Endothelial cell (in vitro differentiated cells): ENCODE results near the gene GJD4. TPM values are rescaled to one million over a fixed set of nuclear protein-coding genes. Genes with fewer than 3 reads are reported as not detected.

ENCODE experiments used
- DNase-seq: peaks from one replicate; pipeline ENCODE4 v3.0.0; 2021; ENCODE audit warnings: low spot score
- H3K27ac Mint-ChIP-seq: one replicate; pipeline ENCODE4 v1.8.0; 2021; ENCODE audit warnings: mixed read lengths, inconsistent platforms; ENCODE audit not compliant: unreplicated experiment
- H3K27me3 Mint-ChIP-seq: one replicate; pipeline ENCODE4 v1.8.0; 2021; ENCODE audit warnings: mild to moderate bottlenecking, moderate library complexity, mixed read lengths, inconsistent platforms; ENCODE audit not compliant: unreplicated experiment
- H3K36me3 Mint-ChIP-seq: one replicate; pipeline ENCODE4 v1.8.0; 2021; ENCODE audit warnings: mild to moderate bottlenecking, low read depth, mixed read lengths, inconsistent platforms; ENCODE audit not compliant: unreplicated experiment
- H3K4me1 Mint-ChIP-seq: one replicate; pipeline ENCODE4 v1.8.0; 2021; ENCODE audit warnings: mild to moderate bottlenecking, mixed read lengths, inconsistent platforms; ENCODE audit not compliant: unreplicated experiment
- H3K4me3 Mint-ChIP-seq: one replicate; pipeline ENCODE4 v1.8.0; 2021; ENCODE audit warnings: mild to moderate bottlenecking, mixed read lengths, inconsistent platforms; ENCODE audit not compliant: unreplicated experiment
- H3K9me3 Mint-ChIP-seq: one replicate; pipeline ENCODE4 v1.8.0; 2021; ENCODE audit warnings: mixed read lengths, inconsistent platforms; ENCODE audit not compliant: unreplicated experiment
- total RNA-seq: library from RNA; stranded (reverse); fragmentation: NEBNext Ultra II Directional; extraction: Animal tissue kit (Norgen Biotek cat#: 25700); gene quantifications from one replicate; pipeline ENCODE4 v1.2.1, GENCODE V29; 2021; ENCODE audit not compliant: unreplicated experiment
- TF ChIP-seq, protein P1 (sequence below): fragments of 200-600 bp; sonication (generic); IDR thresholded peaks from one replicate; pipeline ENCODE4 v1.5.0; 2021; ENCODE audit warnings: antibody characterized with exemption; ENCODE audit not compliant: unreplicated experiment

The GJD4 gene
- total RNA-seq, 1 donor from 2014 or later = not detected

DNA sequence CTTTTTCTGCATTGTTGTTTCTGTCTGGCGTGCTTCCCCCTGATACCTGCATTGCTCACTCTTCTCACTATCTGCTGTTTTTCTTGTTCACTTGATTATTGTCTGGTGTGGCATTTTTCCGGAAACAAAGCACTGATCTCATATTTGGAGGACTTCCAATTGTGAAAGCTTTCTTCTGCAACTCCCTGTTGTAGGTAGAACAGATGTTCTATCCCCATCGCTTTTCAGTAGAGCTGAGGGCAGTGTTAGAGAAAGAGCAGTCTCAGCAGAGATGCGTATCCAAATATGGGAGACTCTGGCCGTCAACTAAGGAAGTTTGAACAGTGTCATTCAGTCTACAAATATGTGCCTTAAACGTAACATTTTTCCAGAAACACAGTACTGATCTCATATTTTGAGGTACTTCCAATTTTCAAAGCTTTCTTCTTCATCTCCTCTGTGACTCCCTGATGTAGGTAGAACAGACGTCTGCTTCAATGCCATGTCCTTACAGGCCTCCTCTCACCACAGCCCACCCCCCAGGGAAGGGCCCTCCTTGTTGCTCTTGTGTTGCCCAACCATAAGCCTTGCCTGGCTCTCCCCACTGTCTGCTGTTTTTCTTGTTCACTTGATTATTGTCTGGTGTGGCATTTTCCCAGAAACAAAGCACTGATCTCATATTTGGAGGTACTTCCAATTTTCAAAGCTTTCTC, 27.1 kb upstream of the GJD4 start:
- TF ChIP-seq, protein P1, sequence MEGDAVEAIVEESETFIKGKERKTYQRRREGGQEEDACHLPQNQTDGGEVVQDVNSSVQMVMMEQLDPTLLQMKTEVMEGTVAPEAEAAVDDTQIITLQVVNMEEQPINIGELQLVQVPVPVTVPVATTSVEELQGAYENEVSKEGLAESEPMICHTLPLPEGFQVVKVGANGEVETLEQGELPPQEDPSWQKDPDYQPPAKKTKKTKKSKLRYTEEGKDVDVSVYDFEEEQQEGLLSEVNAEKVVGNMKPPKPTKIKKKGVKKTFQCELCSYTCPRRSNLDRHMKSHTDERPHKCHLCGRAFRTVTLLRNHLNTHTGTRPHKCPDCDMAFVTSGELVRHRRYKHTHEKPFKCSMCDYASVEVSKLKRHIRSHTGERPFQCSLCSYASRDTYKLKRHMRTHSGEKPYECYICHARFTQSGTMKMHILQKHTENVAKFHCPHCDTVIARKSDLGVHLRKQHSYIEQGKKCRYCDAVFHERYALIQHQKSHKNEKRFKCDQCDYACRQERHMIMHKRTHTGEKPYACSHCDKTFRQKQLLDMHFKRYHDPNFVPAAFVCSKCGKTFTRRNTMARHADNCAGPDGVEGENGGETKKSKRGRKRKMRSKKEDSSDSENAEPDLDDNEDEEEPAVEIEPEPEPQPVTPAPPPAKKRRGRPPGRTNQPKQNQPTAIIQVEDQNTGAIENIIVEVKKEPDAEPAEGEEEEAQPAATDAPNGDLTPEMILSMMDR = no peak
- no peak for DNase-seq
- peaks cover 6% of the 10 kb centered on the region for H3K4me1 Mint-ChIP-seq
- H3K9me3 Mint-ChIP-seq = no peaks in the 10 kb centered on the region
- no peak overlapping the region for H3K27ac Mint-ChIP-seq
- no peak overlapping the region for H3K4me3 Mint-ChIP-seq
- H3K36me3 Mint-ChIP-seq = peaks cover 8% of the 10 kb centered on the region
- H3K27me3 Mint-ChIP-seq = peaks cover 7% of the 10 kb centered on the region

DNA sequence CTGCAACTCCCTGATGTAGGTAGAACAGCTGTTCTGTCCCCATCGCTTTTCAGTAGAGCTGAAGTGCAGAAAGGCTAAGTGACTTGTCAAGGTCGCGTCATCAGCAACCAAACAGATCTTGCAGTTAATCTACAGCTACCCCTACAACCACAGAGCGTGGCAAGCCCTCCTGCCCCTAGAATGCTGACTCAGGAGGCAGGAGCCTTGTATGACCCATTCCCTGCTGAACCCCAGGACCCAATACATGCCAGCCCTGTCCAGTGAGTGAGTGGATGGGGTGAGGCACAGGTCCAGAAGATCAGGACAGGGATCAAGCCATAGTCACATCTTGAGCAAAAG, 26.6 kb upstream of the GJD4 start:
- H3K9me3 Mint-ChIP-seq = no peaks in the 10 kb centered on the region
- H3K36me3 Mint-ChIP-seq = peaks cover 8% of the 10 kb centered on the region
- peaks cover 6% of the 10 kb centered on the region for H3K4me1 Mint-ChIP-seq
- DNase-seq = no peak
- H3K27me3 Mint-ChIP-seq = peaks cover 9% of the 10 kb centered on the region
- H3K27ac Mint-ChIP-seq = no peak overlapping the region
- no peak overlapping the region for H3K4me3 Mint-ChIP-seq
- TF ChIP-seq, protein P1 = no peak

DNA sequence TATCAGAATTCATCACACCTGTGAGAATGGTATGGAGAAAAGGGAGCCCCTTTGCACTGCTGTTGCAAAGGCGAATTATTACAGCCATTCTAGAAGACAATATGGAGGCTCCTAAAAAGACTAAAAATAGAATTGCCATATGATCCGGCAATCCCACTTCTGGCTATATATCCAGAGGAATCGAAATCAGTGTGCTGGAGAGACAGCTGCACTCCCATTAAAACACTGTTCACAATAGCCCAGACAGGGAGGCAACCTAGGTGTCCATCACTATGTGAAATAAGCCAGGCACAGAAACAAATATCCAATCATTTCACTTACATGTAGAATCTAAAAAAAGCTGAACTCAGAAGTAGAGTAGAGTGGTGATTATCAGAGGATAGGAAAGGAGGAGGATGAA, 26.0 kb upstream of the GJD4 start:
- DNase-seq = no peak
- peak overlapping the region; percentile 9 for H3K27ac Mint-ChIP-seq
- H3K36me3 Mint-ChIP-seq = peaks cover 8% of the 10 kb centered on the region
- peaks cover 6% of the 10 kb centered on the region for H3K4me1 Mint-ChIP-seq
- H3K27me3 Mint-ChIP-seq = peaks cover 9% of the 10 kb centered on the region
- H3K4me3 Mint-ChIP-seq = no peak overlapping the region
- TF ChIP-seq, protein P1 = no peak
- H3K9me3 Mint-ChIP-seq = no peaks in the 10 kb centered on the region

DNA sequence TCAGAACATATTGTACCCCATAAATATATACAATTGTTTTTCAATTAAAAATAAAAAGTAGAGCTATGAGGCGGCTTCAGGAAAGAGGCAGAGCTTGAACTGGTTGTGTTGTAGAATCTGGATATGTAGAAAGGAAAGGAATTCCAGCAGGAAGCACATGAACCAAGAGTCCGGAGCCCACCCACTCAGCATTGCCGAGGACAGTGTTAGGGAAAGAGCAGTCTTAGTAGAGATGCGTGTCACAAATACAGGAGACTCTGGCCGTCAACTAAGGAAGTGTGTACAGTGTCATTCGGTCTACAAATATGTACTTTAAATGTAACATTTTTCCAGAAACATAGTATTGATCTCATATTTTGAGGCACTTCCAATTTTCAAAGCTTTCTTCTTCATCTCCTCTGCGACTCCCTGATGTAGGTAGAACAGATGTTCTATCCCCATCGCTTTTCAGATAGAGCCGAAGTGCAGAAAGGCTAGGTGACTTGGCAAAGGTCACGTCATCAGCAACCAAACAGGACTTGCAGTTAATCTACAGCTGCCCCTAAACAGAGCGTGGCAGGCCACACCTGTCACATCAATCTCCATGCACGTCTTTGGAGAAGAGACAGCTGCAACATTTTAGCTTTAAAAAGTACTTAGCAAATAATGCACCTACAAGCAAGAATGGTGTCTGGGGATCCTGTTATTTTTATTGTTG, 25.3 kb upstream of the GJD4 start:
- no peak overlapping the region for H3K27ac Mint-ChIP-seq
- no peaks in the 10 kb centered on the region for H3K9me3 Mint-ChIP-seq
- H3K4me1 Mint-ChIP-seq = peaks cover 3% of the 10 kb centered on the region
- H3K27me3 Mint-ChIP-seq = peaks cover 9% of the 10 kb centered on the region
- DNase-seq = no peak
- H3K4me3 Mint-ChIP-seq = no peak overlapping the region
- peaks cover 5% of the 10 kb centered on the region for H3K36me3 Mint-ChIP-seq
- TF ChIP-seq, protein P1 = no peak

DNA sequence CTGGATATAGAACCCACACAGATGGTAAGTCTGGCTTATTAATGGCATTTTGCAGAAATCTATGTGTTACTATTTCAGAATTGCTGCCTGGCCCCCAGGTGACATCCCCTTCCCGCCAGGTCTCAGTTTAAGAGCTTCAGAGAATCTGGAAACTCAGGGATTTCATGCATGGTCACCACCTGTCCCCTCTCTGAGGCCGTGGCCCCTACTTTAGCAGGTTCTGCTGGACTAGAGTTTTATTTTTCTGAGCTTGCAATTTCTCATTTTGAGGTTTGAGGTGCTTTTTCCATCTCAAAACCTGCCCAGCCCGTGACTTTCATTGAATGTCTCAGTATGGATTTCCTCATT, 24.7 kb upstream of the GJD4 start:
- Mint-ChIP-seq H3K4me1 (peaks cover 3% of the 10 kb centered on the region), H3K9me3 (no peaks in the 10 kb centered on the region), H3K27me3 (peaks cover 7% of the 10 kb centered on the region), H3K4me3 (no peak overlapping the region), H3K27ac (no peak overlapping the region), H3K36me3 (peaks cover 2% of the 10 kb centered on the region)
- TF ChIP-seq, protein P1 = no peak
- DNase-seq = no peak
